Neuron (in vitro differentiated cells): ENCODE data around the gene RAI2.

Source experiments
- H2AFZ ChIP-seq: one replicate; pipeline ENCODE4 v1.6.1; 2013; ENCODE audit warnings: low read depth, mild to moderate bottlenecking, inconsistent platforms, low read length, moderate library complexity
- H3K27me3 ChIP-seq: one replicate; pipeline ENCODE4 v1.6.1; 2013; ENCODE audit warnings: low read length; ENCODE audit not compliant: insufficient read depth
- H3K36me3 ChIP-seq: one replicate; pipeline ENCODE4 v1.6.1; 2013; ENCODE audit warnings: low read length; ENCODE audit not compliant: insufficient read depth
- H3K4me1 ChIP-seq: one replicate; pipeline ENCODE4 v1.6.1; 2013; ENCODE audit warnings: low read length; ENCODE audit not compliant: insufficient read depth
- H3K4me3 ChIP-seq: 2 replicates; pipeline ENCODE4 v1.5.1; 2013; ENCODE audit warnings: mild to moderate bottlenecking, low read length, moderate library complexity
- H3K9me3 ChIP-seq: one replicate; pipeline ENCODE4 v1.6.1; 2013; ENCODE audit warnings: low read length

RAI2 gene

DNA sequence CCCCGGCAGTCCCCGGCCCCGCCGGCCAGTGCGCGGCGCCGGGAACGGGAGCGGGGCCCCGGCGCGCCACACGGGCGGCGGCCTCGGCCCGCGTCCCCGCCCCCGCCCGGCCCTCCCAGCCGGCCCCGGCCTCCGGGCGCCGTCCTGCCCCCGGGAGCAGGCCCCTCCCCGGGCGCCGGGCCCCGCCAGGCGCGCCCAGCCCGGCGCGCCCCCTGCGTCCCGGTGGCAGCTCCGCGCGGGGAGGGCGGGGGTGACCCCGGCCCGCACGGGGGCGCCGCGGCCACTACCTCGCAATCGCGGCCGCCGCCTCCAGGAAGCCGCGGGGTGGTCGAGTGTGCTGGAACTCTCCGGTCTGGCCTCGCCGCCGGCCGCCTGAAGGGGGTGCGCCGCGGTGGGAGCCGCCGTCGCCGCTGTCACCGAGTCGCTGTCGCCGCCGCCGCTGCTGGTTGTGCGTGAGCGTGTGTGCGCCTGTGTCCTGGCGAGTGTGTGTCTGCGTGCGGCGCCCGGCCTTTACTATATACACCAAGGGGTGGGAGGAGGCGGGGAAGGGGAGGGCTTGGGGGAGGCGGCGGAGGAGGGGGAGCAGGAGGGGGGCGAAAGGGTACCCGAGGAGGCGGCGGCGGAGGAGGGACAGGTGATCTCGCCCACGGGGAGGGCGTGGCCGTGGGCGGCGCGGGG is at the start of gene RAI2:
RAI2 (minus strand) TSS at position 488 of the 678 bp plus-strand sequence. CDS start 59,288 bp downstream, outside the sequence.
- H3K27me3 ChIP-seq: peaks cover 76% of the 10 kb centered on the region
- no peaks in the 10 kb centered on the region for H3K36me3 ChIP-seq
- H2AFZ ChIP-seq: no peak within 1 kb of the TSS
- H3K4me3 ChIP-seq: peak within 1 kb of the TSS; percentile 41
- peaks cover 3% of the 10 kb centered on the region for H3K4me1 ChIP-seq
- no peaks in the 10 kb centered on the region for H3K9me3 ChIP-seq

DNA sequence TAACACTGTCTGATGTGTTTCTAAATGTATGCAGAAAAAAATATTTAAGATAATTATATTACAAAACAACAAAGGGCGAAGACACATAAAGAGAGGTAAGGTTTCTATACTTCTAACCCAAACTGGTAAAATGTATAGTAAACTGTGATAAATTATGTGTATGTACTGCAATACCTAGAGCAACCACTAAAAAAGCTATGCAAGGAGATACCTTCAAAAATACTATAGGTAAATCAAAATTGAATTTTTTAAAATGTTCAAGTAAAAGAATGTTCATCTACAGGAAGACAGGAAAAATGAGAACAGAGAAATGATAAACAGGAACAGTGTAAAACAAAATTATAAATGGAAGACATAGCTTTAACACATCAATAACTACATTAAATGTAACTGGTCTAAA is 27.3 kb upstream of the RAI2 start:
- no peak overlapping the region for H3K4me3 ChIP-seq
- no peaks in the 10 kb centered on the region for H3K9me3 ChIP-seq
- no peaks in the 10 kb centered on the region for H3K4me1 ChIP-seq
- H2AFZ ChIP-seq: no peak overlapping the region
- no peaks in the 10 kb centered on the region for H3K27me3 ChIP-seq
- H3K36me3 ChIP-seq: no peaks in the 10 kb centered on the region

DNA sequence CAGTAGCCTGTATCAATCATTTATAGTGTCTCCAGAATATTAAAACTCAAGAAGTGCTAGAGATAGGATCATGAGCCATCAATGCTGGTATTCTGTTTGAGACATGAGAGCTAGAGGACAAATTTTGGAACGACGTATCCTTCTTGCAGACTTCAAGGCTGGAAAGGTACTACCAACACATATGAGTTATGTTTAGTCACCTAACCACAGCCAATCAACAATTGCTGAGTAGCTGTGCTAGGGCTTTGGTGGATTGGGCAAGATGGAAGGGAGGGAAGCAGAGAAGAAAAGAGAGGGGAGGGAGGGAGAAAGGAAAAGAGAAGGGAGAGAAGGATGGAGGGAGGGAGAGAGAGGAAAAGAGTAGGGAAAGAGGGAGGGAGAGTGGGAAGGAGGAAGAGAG is 21.6 kb upstream of the RAI2 start:
- Histone ChIP-seq H3K4me1 (no peaks in the 10 kb centered on the region), H3K36me3 (no peaks in the 10 kb centered on the region), H3K27me3 (peaks cover 2% of the 10 kb centered on the region), H2AFZ (no peak overlapping the region), H3K4me3 (no peak overlapping the region), H3K9me3 (no peaks in the 10 kb centered on the region)

DNA sequence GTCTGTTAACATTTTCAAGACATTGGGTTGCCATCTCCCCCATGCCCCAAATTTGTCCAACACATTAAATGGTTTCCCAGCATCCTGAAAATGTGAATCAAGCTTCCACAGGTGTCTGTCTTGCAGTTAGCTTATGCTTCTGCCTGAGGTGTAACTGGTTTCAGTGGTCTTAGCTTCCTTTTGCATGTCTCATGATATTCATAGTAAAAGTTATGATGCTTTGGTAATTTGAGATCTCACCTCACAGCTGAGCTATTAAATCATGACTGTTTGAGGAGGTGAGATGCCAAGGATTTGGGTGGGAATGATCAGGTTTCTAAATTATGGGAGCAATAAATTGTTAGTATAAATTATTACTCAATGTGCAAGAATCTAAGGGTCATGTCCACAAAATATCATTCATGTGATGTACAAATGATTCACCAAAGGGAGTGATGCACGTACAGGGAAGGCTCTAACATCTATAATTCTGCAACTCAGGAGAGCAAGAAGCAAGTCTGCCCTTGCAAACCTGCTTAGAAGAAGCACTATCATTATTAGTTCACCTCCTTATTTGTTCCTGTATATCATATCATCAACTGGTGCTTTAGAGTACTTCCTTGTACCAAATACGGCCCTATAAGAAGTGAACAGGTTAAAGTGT is 17.1 kb upstream of the RAI2 start:
- no peak overlapping the region for H3K4me3 ChIP-seq
- H3K36me3 ChIP-seq: no peaks in the 10 kb centered on the region
- no peaks in the 10 kb centered on the region for H3K9me3 ChIP-seq
- no peak overlapping the region for H2AFZ ChIP-seq
- peaks cover 2% of the 10 kb centered on the region for H3K27me3 ChIP-seq
- H3K4me1 ChIP-seq: no peaks in the 10 kb centered on the region

DNA sequence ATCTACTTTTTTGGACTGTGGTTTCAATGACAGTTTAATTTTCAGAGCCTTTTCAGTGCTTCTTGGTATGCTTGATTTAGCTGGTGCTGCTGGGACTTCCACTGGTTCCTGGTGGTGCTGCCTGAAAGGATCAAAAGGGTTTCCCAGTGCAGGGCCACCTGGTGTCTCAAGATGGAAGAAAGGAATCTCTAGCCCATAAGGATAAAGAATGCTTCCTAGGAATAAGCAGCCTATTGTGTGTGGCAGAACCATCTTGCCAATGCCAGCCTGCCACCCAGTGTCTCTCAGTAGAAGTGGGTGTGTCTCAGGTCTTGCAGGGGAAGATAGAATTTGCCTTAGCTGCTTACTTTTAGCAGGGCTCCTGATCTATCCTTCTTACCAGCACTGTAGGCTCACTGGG is 15.0 kb upstream of the RAI2 start:
- H2AFZ ChIP-seq: no peak overlapping the region
- H3K4me1 ChIP-seq: no peaks in the 10 kb centered on the region
- H3K27me3 ChIP-seq: no peaks in the 10 kb centered on the region
- no peaks in the 10 kb centered on the region for H3K36me3 ChIP-seq
- H3K4me3 ChIP-seq: no peak overlapping the region
- no peaks in the 10 kb centered on the region for H3K9me3 ChIP-seq

DNA sequence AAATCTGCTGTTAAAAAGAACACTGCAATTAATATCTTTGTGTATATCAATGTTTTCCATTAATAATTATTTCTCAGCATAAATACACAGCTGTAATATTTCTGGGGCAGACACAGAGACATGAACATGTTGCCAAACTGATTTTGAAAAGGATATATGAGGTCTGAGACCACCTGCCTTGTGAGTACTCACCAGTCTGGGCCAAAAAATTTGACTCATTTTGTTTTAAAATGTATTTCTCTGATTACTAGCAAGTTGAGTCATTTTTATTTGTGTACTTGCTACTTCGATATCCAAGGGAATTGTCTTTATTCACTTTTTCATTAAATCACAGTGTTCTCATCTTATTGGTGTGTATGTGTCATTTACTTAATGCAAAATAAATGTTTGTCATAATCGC is 8.5 kb upstream of the RAI2 start:
- no peaks in the 10 kb centered on the region for H3K36me3 ChIP-seq
- no peak overlapping the region for H2AFZ ChIP-seq
- no peaks in the 10 kb centered on the region for H3K9me3 ChIP-seq
- no peaks in the 10 kb centered on the region for H3K4me1 ChIP-seq
- H3K27me3 ChIP-seq: peaks cover 4% of the 10 kb centered on the region
- H3K4me3 ChIP-seq: no peak overlapping the region

DNA sequence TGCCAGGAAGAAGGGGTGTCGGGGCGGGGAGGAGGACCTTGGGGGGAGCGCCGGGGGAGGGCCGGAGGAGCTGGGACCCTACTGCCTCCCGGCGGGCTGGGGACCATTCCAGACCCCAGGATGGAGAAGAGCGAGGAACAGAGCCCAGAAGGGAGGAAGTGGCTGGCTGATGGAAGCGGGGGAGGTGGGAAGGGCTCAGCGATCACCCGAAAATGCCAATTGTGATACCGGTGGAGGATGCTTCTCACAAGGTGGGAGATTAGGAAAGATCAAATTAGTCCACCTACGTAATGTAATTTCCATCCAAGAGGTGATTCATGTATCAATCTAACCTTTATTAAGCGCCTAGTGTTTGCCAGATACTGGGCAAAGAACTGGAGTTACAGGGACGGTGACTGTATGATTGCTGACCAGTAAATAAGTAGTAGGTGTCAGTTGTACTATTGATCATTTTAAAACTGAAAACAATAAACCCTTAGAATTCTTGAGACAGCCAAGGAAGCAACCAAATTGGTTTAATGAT is 452 bp upstream of the RAI2 start:
- Histone ChIP-seq H3K27me3 (peaks cover 70% of the 10 kb centered on the region), H3K9me3 (no peaks in the 10 kb centered on the region), H3K36me3 (no peaks in the 10 kb centered on the region), H2AFZ (no peak overlapping the region), H3K4me1 (peaks cover 3% of the 10 kb centered on the region), H3K4me3 (peak overlapping the region; percentile 19)

DNA sequence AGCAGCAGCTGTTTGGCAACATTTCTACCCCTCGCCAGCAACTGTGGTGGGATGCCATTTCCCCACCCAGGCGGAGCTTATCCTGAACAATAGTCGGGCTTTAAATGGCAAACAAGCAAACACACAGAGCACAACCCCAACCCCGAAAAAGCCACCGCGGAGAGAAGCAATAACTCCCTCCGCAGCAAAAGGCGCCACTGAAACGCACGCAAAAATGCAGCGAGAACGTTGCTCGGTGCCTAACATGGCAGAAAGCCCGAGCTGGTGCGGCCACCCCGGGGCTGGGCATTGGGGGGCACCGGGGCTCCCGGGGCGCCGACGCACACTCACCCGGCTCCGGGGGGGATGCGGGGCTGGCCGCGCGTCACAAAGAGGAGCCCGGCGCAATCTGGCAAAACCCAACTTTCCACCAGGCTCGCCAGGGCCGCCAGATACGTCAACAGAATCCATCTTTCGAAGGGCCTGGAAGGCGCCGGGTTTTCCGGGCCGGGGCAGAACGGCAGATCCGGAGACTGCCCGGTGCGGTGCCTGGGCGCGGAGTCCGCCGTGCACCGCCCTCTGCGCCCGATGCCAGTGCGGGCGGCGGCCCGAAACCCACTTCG is 818 bp downstream of the RAI2 start:
- Histone ChIP-seq H3K36me3 (no peaks in the 10 kb centered on the region), H3K4me3 (peak overlapping the region; percentile 41), H3K4me1 (peaks cover 3% of the 10 kb centered on the region), H2AFZ (no peak overlapping the region), H3K9me3 (no peaks in the 10 kb centered on the region), H3K27me3 (peaks cover 79% of the 10 kb centered on the region)

DNA sequence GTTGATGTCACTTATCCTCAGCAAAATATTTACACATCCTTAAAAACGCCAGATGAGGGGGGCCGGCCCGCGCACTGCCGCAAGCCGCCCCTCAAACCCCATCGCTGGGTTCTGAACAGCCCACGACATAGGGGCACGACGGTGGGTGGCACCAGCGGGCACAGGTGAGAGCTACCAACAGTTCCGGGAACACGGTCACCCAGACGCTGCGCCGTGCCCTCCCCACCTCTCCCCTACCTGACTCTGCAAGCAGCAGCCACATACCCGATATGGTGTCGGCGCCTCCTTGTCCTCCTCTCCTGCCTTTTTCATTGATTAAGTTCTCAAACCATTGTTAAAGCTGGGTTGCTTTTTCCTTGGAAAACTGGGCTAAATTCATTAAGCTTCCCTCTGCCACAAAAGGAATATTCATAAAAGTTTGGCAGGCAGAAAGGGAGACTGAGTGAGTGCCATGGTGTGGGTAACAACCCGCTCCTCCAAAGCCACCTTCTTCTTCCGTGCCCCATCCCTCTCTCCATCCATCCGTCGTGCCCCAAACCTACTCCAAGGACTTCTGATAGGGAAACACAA is 1.4 kb downstream of the RAI2 start:
- H3K4me3 ChIP-seq: peak overlapping the region; percentile 41
- H3K4me1 ChIP-seq: peaks cover 3% of the 10 kb centered on the region
- H2AFZ ChIP-seq: no peak overlapping the region
- H3K36me3 ChIP-seq: no peaks in the 10 kb centered on the region
- H3K27me3 ChIP-seq: peaks cover 81% of the 10 kb centered on the region
- no peaks in the 10 kb centered on the region for H3K9me3 ChIP-seq

DNA sequence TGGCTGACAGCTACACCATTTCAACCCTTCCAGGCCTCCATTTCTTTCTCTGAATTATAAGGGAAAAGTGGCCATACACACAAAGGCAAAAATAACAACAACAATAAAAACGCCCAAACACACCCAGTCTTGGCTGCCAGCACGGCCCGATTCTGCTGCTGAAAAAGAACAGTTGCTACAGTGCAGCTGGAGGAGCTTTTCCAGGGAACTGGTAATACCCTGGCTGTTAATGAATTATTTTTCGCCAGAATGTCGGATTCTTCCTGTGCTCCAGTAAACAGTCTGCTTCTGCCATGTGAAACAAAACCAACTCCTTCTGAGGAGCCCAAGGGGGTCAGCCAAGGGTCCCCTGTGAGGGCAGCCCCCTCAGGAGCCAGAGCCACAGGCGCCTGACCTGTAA is 6.6 kb downstream of the RAI2 start:
- Histone ChIP-seq H2AFZ (no peak overlapping the region), H3K4me3 (no peak overlapping the region), H3K36me3 (no peaks in the 10 kb centered on the region), H3K4me1 (no peaks in the 10 kb centered on the region), H3K9me3 (no peaks in the 10 kb centered on the region), H3K27me3 (peaks cover 54% of the 10 kb centered on the region)

DNA sequence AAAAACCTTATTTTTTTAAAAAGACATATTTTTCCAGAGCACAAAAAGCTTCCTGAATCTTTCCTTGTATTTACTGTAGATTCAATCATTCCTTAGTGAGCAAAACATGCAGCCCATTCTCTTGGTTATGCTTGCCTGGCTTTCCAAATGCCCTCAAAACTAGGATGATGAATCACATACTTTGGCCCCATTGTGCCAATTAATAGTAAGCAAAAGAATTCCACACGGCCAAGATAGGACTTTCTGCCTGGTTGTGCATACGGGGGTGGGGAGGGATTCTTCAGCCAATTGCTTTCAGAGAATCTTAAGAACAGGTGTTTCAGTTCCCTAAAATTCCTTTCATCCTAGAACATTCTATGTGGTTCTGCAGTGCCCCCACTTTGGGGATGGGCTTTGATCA is 7.0 kb downstream of the RAI2 start:
- Histone ChIP-seq H3K27me3 (peaks cover 50% of the 10 kb centered on the region), H2AFZ (no peak overlapping the region), H3K4me1 (no peaks in the 10 kb centered on the region), H3K9me3 (no peaks in the 10 kb centered on the region), H3K36me3 (no peaks in the 10 kb centered on the region), H3K4me3 (no peak overlapping the region)

DNA sequence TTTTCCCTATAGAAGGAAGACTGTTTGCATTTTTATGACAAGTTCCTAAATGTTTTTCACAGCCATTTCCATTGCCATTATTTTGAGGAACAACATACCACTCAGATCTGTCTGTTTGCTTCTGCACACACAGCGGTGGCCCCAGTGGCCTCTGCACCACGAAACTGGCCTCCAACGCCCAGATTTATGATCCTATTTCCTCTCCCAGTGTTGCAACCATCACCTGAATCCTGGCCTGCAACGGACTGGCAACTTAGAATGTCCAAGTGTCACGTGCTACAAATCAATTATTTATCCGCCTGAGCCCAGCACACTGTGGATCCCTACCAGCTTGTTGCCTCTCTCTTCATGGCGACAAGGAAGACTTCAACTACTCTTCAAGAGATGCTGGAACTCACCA is 9.2 kb downstream of the RAI2 start:
- Histone ChIP-seq H3K36me3 (no peaks in the 10 kb centered on the region), H3K9me3 (no peaks in the 10 kb centered on the region), H3K4me3 (no peak overlapping the region), H3K4me1 (no peaks in the 10 kb centered on the region), H3K27me3 (peaks cover 33% of the 10 kb centered on the region), H2AFZ (no peak overlapping the region)

DNA sequence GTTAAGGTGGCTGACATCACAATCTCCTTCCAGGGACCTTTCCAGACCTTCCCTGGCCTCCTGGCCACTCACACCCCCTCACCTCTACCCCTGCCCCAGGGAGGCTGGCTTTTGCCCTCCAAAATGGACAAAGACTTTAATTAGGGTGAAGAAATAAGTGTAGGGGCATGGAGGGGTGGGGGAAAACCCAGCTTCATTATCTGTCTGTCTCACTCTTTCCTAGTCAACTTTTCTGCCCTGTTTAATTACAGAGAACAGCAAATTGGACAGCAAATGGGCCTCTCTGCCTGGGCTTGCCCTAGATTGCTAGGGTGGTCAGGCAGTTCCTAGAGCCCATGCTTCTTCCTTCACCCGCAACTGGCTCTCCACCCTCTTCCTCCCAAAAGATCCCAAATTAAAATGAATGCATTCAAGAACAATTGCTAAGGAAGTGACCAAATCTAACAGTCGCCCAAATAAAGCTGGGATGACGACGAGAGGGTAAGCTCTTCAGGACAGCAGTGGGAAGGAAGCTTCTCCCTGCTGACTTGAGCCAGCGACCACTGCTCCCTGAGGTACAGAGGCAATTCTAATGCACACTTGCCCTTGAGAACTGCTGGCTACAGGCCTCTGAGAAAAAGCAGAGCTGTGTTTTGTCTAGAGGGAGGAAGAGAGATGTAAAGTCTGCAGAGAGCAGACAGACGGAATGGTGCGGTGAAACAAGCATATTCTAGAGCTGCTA is 12.4 kb downstream of the RAI2 start:
- H3K4me3 ChIP-seq: no peak overlapping the region
- H3K4me1 ChIP-seq: no peaks in the 10 kb centered on the region
- no peaks in the 10 kb centered on the region for H3K36me3 ChIP-seq
- H2AFZ ChIP-seq: no peak overlapping the region
- H3K9me3 ChIP-seq: no peaks in the 10 kb centered on the region
- peaks cover 7% of the 10 kb centered on the region for H3K27me3 ChIP-seq
